A549 (cell line): ENCODE results near the gene MALRD1.

Experiments used
- BHLHE40 ChIP-seq: IDR thresholded peaks from 2 replicates; pipeline ENCODE4 v1.6.1; 2012; ENCODE audit warnings: low read depth, low read length, inconsistent platforms
- CTCF ChIP-seq: fragments of >200 bp; sonication (Bioruptor Twin); formaldehyde crosslinking; IDR thresholded peaks from 3 replicates; pipeline ENCODE4 v1.5.1; 2016
- MYC ChIP-seq: IDR thresholded peaks from 2 replicates; pipeline ENCODE4 v1.6.1; 2012; ENCODE audit warnings: mild to moderate bottlenecking, inconsistent platforms, low read length, improper control_type of control experiment, borderline replicate concordance
- POLR2A ChIP-seq: IDR thresholded peaks from 2 replicates; pipeline ENCODE4 v1.6.1; 2012; ENCODE audit warnings: mild to moderate bottlenecking, low read length
- RCOR1 ChIP-seq: fragments of 150-350 bp; IDR thresholded peaks from 2 replicates; pipeline ENCODE4 v1.6.1; 2014; ENCODE audit warnings: antibody characterized with exemption, low read length, low read depth
- TF ChIP-seq, protein P1 (sequence below): fragments of 200-600 bp; sonication (generic); IDR thresholded peaks from 2 replicates; pipeline ENCODE4 v1.6.1; 2016; ENCODE audit warnings: antibody characterized with exemption, mild to moderate bottlenecking, moderate library complexity

- TF ChIP-seq CTCF (no peak), BHLHE40 (no peak), RCOR1 (no peak), POLR2A (no peak), MYC (no peak)
- TF ChIP-seq, protein P1, sequence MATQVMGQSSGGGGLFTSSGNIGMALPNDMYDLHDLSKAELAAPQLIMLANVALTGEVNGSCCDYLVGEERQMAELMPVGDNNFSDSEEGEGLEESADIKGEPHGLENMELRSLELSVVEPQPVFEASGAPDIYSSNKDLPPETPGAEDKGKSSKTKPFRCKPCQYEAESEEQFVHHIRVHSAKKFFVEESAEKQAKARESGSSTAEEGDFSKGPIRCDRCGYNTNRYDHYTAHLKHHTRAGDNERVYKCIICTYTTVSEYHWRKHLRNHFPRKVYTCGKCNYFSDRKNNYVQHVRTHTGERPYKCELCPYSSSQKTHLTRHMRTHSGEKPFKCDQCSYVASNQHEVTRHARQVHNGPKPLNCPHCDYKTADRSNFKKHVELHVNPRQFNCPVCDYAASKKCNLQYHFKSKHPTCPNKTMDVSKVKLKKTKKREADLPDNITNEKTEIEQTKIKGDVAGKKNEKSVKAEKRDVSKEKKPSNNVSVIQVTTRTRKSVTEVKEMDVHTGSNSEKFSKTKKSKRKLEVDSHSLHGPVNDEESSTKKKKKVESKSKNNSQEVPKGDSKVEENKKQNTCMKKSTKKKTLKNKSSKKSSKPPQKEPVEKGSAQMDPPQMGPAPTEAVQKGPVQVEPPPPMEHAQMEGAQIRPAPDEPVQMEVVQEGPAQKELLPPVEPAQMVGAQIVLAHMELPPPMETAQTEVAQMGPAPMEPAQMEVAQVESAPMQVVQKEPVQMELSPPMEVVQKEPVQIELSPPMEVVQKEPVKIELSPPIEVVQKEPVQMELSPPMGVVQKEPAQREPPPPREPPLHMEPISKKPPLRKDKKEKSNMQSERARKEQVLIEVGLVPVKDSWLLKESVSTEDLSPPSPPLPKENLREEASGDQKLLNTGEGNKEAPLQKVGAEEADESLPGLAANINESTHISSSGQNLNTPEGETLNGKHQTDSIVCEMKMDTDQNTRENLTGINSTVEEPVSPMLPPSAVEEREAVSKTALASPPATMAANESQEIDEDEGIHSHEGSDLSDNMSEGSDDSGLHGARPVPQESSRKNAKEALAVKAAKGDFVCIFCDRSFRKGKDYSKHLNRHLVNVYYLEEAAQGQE = no peak
These were observed 362.5 kb downstream of the MALRD1 start for GRCh38 chr10:19411119-19411518.
